AG09309 (cell line): ENCODE data around the gene DSTYK.

Source experiments
- DNase-seq: peaks from one replicate; pipeline ENCODE4 v3.0.0-alpha.2; 2010; ENCODE audit warnings: low read depth
- H3K4me3 ChIP-seq: 2 replicates; pipeline ENCODE4 v1.5.1; 2011; ENCODE audit warnings: mild to moderate bottlenecking, low read depth, low read length, moderate library complexity; ENCODE audit not compliant: control insufficient read depth
- CTCF ChIP-seq: IDR thresholded peaks from 2 replicates; pipeline ENCODE4 v1.5.1; 2011; ENCODE audit warnings: mild to moderate bottlenecking, low read depth, low read length, inconsistent platforms; ENCODE audit not compliant: insufficient read depth, control insufficient read depth; ENCODE audit errors: missing control alignments

Gene DSTYK

GRCh38 chr1:205140113-205140512, 71.4 kb downstream of the DSTYK start:
- no peak for TF ChIP-seq CTCF
- H3K4me3 ChIP-seq = no peak overlapping the region

DNA sequence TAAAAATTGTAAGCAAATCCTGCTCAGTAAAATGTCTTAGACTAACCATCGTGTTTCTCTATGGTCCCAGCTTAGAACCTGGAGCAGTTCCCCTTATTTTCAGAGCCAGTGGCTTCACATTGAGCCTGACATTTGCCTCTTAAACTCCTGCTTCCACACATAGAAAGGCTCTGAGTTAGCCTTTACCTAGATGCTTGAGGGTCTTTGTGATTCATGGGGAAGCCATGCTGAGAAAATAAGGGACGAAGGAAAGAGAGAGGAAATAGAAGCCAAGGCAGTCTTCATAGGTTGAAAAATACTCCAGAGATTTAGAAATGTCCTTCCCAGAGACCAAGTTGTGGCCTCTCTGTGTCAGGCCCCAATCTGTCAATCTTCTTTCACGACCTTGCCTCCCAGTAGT, 73.6 kb downstream of the DSTYK start:
- DNase-seq = no peak
- TF ChIP-seq CTCF = no peak
- H3K4me3 ChIP-seq = no peak overlapping the region

More at GRCh38 chr1:205140113-205140512, 71.4 kb downstream of the DSTYK start:
- no peak for DNase-seq

- DNase-seq = no peak
- no peak for TF ChIP-seq CTCF
- H3K4me3 ChIP-seq = no peak overlapping the region
These were observed 78.2 kb downstream of the DSTYK start for GRCh38 chr1:205133287-205133686.

GRCh38 chr1:205129447-205130029, 82.0 kb downstream of the DSTYK start:
- TF ChIP-seq CTCF = no peak
- H3K4me3 ChIP-seq = no peak overlapping the region
- no peak for DNase-seq

- H3K4me3 ChIP-seq = no peak overlapping the region
- DNase-seq = no peak
- TF ChIP-seq CTCF = no peak
These were observed 83.5 kb downstream of the DSTYK start for GRCh38 chr1:205128050-205128449.

GRCh38 chr1:205127646-205128045, 83.9 kb downstream of the DSTYK start:
- no peak overlapping the region for H3K4me3 ChIP-seq
- TF ChIP-seq CTCF = no peak
- no peak for DNase-seq

GRCh38 chr1:205124726-205125125, 86.8 kb downstream of the DSTYK start:
- no peak for DNase-seq

More at GRCh38 chr1:205124726-205125125, 86.8 kb downstream of the DSTYK start:
- H3K4me3 ChIP-seq = no peak overlapping the region
- TF ChIP-seq CTCF = no peak
